SK-N-MC (cell line): ENCODE results near the gene AKT1.

Experiments used
- EZH2 ChIP-seq: fragments of 200-600 bp; sonication (generic); IDR thresholded peaks from one replicate; pipeline ENCODE4 v1.6.1; 2017; ENCODE audit warnings: antibody characterized with exemption
- FOXP2 ChIP-seq: optimal IDR thresholded peaks from 2 replicates; pipeline ENCODE3; 2011; ENCODE audit warnings: mild to moderate bottlenecking, moderate library complexity; ENCODE audit not compliant: insufficient read depth; ENCODE audit errors: extremely low read length, control extremely low read depth
- POLR2AphosphoS5 ChIP-seq: IDR thresholded peaks from 2 replicates; pipeline ENCODE4 v1.6.1; 2012; ENCODE audit warnings: mild to moderate bottlenecking, low read depth, low read length, borderline replicate concordance

DNA sequence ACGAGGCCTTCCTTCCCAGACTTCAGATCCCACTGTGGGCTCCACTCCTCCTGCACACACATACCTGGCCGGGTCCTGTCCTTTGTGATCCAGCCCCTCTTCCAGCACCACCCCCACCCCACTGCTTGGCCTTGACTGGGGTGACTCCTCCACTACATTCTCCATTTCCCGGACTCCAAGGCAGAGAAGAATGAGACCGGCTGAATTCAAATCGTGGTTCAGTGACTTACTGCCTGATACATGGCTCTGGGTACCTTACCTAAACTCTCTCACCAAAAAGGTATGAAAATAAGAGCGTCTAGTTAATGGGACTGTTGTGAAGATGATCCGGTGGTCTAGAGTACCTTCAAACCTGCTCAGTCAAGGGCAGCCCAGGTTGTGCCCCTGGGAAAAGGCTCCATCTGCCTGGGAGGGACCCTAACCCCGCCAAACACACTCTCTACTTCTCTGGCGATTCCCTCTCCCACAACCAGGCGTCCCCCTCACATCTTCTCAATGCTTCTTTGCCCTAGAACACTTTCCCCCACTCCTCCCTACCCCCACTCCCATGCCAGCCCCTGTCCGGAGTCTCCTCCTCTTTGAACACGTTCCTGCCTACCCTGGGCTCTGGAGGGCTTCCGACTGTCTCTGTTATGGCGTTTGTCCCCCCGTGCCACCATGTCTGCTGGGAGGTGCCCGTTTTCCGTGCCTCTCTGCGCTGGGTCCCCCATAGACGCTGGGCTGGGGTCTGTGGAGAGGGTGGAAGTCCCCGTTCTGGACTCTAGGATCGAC, 3.9 kb upstream of the AKT1 start:
- no peak for TF ChIP-seq POLR2AphosphoS5
- no peak for TF ChIP-seq EZH2
- TF ChIP-seq FOXP2, result no peak
